ENCODE data around the gene FFAR3. TPM values are rescaled to one million over a fixed set of nuclear protein-coding genes. Genes with fewer than 3 reads are reported as not detected.

FFAR3 gene
- total RNA-seq, 3 donors from 2014 or later, result 1.5 TPM; not detected in 2

GRCh38 chr19:35331551-35332214, 26.6 kb upstream of the FFAR3 start:
- Histone ChIP-seq H3K36me3 (ENCODE audit: low read depth) (no peaks in the 10 kb centered on the region), H3K9me3 (no peaks in the 10 kb centered on the region), H3K4me1 (ENCODE audit: low read depth) (no peaks in the 10 kb centered on the region), H3K4me3 (no peak overlapping the region)
- DNase-seq (no peak), ATAC-seq (no peak)
- TF ChIP-seq, protein P1, sequence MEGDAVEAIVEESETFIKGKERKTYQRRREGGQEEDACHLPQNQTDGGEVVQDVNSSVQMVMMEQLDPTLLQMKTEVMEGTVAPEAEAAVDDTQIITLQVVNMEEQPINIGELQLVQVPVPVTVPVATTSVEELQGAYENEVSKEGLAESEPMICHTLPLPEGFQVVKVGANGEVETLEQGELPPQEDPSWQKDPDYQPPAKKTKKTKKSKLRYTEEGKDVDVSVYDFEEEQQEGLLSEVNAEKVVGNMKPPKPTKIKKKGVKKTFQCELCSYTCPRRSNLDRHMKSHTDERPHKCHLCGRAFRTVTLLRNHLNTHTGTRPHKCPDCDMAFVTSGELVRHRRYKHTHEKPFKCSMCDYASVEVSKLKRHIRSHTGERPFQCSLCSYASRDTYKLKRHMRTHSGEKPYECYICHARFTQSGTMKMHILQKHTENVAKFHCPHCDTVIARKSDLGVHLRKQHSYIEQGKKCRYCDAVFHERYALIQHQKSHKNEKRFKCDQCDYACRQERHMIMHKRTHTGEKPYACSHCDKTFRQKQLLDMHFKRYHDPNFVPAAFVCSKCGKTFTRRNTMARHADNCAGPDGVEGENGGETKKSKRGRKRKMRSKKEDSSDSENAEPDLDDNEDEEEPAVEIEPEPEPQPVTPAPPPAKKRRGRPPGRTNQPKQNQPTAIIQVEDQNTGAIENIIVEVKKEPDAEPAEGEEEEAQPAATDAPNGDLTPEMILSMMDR (IDR thresholded peaks at IDR 0.05), result no peak
- intact Hi-C loops (cut with DNase I, micrococcal nuclease), result no loop called here

GRCh38 chr19:35332817-35333216, 25.4 kb upstream of the FFAR3 start:
- TF ChIP-seq, protein P1 (IDR thresholded peaks at IDR 0.05), result no peak
- intact Hi-C loops (cut with DNase I, micrococcal nuclease), result no loop called here
- DNase-seq (peak in 1 of 3 donors; percentile 53), ATAC-seq (peak; percentile 40)
- Histone ChIP-seq H3K4me1 (ENCODE audit: low read depth) (no peaks in the 10 kb centered on the region), H3K36me3 (ENCODE audit: low read depth) (no peaks in the 10 kb centered on the region), H3K4me3 (no peak overlapping the region), H3K9me3 (no peaks in the 10 kb centered on the region)

GRCh38 chr19:35334144-35334753, 24.0 kb upstream of the FFAR3 start:
- Histone ChIP-seq H3K4me1 (ENCODE audit: low read depth) (no peaks in the 10 kb centered on the region), H3K4me3 (no peak overlapping the region), H3K36me3 (ENCODE audit: low read depth) (no peaks in the 10 kb centered on the region), H3K9me3 (no peaks in the 10 kb centered on the region)
- ATAC-seq, result no peak
- TF ChIP-seq, protein P1 (IDR thresholded peaks at IDR 0.05), result no peak
- DNase-seq, result peak in 1 of 3 donors; percentile 25
- intact Hi-C loops (cut with DNase I, micrococcal nuclease), result no loop called here

- intact Hi-C loops (cut with DNase I, micrococcal nuclease), result no loop called here
- Histone ChIP-seq H3K9me3 (no peaks in the 10 kb centered on the region), H3K4me1 (ENCODE audit: low read depth) (no peaks in the 10 kb centered on the region), H3K36me3 (ENCODE audit: low read depth) (no peaks in the 10 kb centered on the region), H3K4me3 (no peak overlapping the region)
- ATAC-seq, result no peak
- TF ChIP-seq, protein P1 (IDR thresholded peaks at IDR 0.05), result no peak
- DNase-seq, result peak in 1 of 3 donors; percentile 31
These were observed 21.9 kb upstream of the FFAR3 start for GRCh38 chr19:35336166-35336955.

DNA sequence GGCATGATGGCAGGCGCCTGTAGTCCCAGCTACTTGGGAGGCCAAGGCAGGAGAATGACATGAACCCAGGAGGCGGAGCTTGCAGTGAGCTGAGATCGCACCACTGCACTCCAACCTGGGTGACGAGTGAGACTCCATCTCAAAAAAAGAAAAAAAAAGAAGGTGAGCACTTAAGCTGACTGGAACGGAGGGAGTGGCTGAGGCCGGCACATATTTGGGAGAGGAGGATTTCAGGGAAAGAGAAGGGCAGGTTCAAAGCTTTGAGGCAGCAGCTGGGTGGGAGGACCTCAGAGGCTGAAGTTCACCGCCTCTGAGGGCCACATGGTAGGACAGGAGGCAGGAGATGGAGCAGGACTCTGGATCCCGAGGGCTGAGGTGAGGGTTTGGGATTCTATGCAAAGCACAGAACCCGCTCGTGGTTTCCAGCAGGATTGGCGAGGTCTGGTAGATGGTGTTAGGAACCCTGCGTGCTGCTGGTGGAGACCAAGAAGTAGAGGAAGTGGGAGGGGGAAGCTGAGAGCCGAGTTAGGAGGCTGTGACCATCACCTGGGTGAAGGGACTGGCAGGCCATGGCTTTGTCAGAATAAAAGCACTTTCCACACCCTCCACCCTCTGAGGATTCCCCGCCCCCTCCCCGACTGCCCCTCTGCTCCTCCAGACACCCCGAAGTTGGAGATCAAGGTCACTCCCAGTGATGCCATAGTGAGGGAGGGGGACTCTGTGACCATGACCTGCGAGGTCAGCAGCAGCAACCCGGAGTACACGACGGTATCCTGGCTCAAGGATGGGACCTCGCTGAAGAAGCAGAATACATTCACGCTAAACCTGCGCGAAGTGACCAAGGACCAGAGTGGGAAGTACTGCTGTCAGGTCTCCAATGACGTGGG, 20.9 kb upstream of the FFAR3 start:
- TF ChIP-seq, protein P1 (IDR thresholded peaks at IDR 0.05), result no peak
- no peaks in the 10 kb centered on the region for H3K4me1 ChIP-seq (ENCODE audit: low read depth)
- ATAC-seq (peak; percentile 15), DNase-seq (peak in 1 of 3 donors; percentile 34)
- intact Hi-C loops (cut with DNase I, micrococcal nuclease), result no loop called here
- H3K4me3 ChIP-seq, result no peak overlapping the region
- H3K9me3 ChIP-seq, result no peaks in the 10 kb centered on the region
- no peaks in the 10 kb centered on the region for H3K36me3 ChIP-seq (ENCODE audit: low read depth)

Measured in mucosa of descending colon (tissue), 3 donors.